Ishikawa (cell line): ENCODE data around the gene WDR46.
A peak's percentile ranks its signal among the peaks of the same experiment; 100 is the strongest.

Experiments used
- CEBPB ChIP-seq: IDR thresholded peaks from 2 replicates; pipeline ENCODE4 v1.6.1; 2012
- CREB1 ChIP-seq: IDR thresholded peaks from 2 replicates; pipeline ENCODE4 v1.6.1; 2012; ENCODE audit warnings: low read depth
- EGR1 ChIP-seq: IDR thresholded peaks from 2 replicates; pipeline ENCODE4 v1.6.1; 2012
- EP300 ChIP-seq: IDR thresholded peaks from 2 replicates; pipeline ENCODE4 v1.6.1; 2012; ENCODE audit warnings: borderline replicate concordance
- FOXM1 ChIP-seq: IDR thresholded peaks from 2 replicates; pipeline ENCODE4 v1.6.1; 2012; ENCODE audit warnings: low read depth, borderline replicate concordance
- MAX ChIP-seq: IDR thresholded peaks from 2 replicates; pipeline ENCODE4 v1.6.1; 2012
- REST ChIP-seq: IDR thresholded peaks from 2 replicates; pipeline ENCODE4 v1.6.1; 2012; ENCODE audit warnings: low read depth, mild to moderate bottlenecking
- TAF1 ChIP-seq: IDR thresholded peaks from 2 replicates; pipeline ENCODE4 v1.6.1; 2012; ENCODE audit warnings: low read depth, mild to moderate bottlenecking
- TCF12 ChIP-seq: IDR thresholded peaks from 2 replicates; pipeline ENCODE4 v1.6.1; 2012; ENCODE audit warnings: low read depth
- USF1 ChIP-seq: IDR thresholded peaks from 2 replicates; pipeline ENCODE4 v1.6.1; 2012
- YY1 ChIP-seq: IDR thresholded peaks from 2 replicates; pipeline ENCODE4 v1.6.1; 2012; ENCODE audit warnings: low read depth
- ZBTB7A ChIP-seq: IDR thresholded peaks from 2 replicates; pipeline ENCODE4 v1.6.1; 2012; ENCODE audit warnings: low read depth

Gene WDR46

DNA sequence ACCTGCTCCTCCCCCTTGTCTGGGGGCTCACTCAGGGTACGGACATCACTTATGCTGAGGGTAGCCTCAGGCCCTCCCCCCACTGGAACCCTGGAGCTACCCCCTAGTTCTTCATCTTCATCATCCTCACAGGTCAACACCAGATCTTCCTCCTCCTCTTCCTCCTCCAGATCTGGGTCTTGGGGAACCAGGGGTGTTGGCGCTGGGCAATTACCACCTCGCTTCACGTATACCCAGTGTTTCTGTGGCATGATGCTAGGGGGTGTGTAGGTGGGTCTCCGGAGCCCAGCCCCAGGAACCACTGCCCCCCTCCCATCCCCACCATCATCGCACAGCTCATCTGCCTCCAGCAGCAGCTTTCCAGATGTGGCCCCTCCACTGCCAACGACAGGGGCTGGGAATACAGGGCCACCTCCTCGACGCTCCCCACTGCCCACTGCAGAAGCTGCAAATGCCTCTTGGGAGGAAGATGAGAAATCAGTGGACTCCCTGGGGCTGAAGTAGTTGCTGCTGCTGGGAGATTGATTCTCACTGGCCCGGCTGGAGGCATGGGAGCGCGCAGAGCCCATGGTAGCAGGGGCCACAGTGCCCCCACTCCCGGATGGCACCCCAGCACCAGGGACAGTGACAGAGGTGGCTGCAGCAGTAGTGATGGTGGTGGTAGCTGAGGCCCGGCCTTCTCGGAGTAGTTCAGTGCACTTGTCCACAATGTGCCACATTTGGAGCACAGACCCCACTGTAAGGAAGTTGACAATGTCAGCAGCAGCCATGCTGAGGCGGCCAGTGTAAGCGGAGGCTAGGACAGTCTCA is 27.0 kb upstream of the WDR46 start:
- peak; percentile 48; the same call in 1 of the 2 replicates for TF ChIP-seq REST
- TF ChIP-seq CEBPB, result no peak

- TF ChIP-seq TCF12 (no peak), MAX (no peak)
Observed at GRCh38 chr6:33314943-33315792, 26.1 kb upstream of the WDR46 start.

- TF ChIP-seq CREB1, result no peak
Observed at GRCh38 chr6:33314515-33314942, 25.5 kb upstream of the WDR46 start.

GRCh38 chr6:33313709-33314514 is 24.9 kb upstream of the WDR46 start, which contains the start of gene TAPBP:
Gene TAPBP, minus strand, starts transcription at chr6:33314078. Its CDS starts 37 bp downstream, at chr6:33314041.
- TF ChIP-seq EGR1 (no peak), USF1 (no peak), TCF12 (no peak), FOXM1 (no peak), CREB1 (no peak), CEBPB (no peak), ZBTB7A (no peak), MAX (no peak), TAF1 (no peak), EP300 (no peak), YY1 (no peak)

DNA sequence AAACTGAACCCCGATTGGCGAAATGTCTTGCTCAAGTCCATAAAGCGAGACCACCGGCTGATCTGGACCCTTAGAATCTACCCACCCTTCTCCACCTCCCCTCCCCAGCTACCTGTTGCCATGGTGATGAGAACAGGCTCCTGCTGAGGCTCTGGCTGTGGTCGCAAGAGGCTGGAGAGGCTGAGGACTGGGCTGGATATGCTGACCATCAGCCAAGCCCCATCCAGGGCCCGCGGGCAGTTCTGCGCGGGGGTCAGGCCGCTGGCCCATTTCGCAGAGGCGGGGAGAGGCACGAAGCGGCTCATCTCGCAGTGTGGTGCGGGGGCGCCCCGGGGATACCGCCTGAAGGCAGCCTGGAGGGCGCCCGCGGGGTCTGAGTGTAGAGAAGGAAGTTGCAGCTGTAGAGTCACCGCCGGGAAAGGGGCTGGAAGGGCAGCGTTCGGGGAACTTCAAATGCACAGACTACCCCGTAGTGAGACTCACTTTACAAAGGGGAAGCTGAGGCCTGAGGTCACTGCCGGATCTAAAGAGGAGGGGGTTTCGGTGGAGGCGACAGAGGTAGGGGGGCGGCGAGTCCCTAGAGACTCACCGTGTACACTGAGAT is 24.2 kb upstream of the WDR46 start:
- no peak for TF ChIP-seq YY1
- no peak for TF ChIP-seq USF1
- TF ChIP-seq ZBTB7A, result peak; percentile 34; the same call in 1 of the 2 replicates

DNA sequence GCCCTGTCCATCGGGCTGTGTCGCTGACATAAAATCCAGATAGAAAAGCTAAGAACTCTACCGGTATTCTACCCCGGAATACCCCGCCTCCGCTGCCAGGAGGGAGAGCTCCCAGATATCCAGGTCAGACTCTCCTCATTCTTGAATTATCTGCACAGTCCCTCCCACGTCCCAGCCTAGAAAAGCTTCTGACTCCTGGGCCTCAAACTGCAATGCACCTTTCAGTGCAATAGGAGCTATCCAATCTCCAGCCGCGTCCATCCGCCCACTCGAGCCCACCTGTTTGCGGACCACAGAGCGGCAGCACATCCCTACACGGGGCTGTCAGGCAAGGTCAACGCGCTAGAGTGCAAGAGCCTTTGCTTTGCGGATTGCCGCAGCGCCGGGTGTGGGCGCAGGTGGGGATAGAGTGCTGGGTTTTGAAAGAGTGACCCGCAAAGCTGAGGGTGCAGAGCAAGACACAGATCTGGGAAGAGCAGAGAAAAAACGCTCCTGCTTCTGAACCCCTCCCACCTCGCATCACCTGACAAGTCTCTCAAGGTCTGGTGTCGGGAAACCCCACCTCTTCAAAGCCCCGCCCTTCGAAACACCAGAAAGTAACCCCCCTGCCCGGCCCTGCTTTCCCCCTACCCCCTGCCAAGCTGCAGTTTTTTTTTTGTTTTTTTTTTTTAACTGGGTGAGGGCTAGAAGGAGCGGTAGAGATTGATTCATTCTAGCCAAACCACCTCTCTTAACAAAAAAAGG is 23.5 kb upstream of the WDR46 start:
- TF ChIP-seq ZBTB7A (peak; percentile 60; the same call in 1 of the 2 replicates), USF1 (peak; percentile 83), EGR1 (peak; percentile 74), REST (no peak)
